GM19193 (cell line): ENCODE data around the gene SPANXN3.
"Not testable (repeated sequence)": the region's sequence is repeated elsewhere in the genome, so short reads cannot be mapped to it uniquely, and the experiment has no call there.

ENCODE experiments used
- POLR2A ChIP-seq: IDR thresholded peaks from 4 replicates; pipeline ENCODE4 v1.6.1; 2011; ENCODE audit not compliant: insufficient read depth, insufficient read length; ENCODE audit errors: extremely low read depth

SPANXN3 gene

GRCh38 chrX:143517375-143517774 is at the start of gene SPANXN3:
TSS of gene SPANXN3 (minus strand) at chrX:143517475. CDS start at chrX:143517391, 84 bp downstream.
- not testable (repeated sequence) for TF ChIP-seq POLR2A

- TF ChIP-seq POLR2A, result no peak
Measured at GRCh38 chrX:143536176-143536575, 18.9 kb upstream of the SPANXN3 start.

GRCh38 chrX:143500751-143501150 is 16.5 kb downstream of the SPANXN3 start:
- no peak for TF ChIP-seq POLR2A

GRCh38 chrX:143486105-143486504 is 31.2 kb downstream of the SPANXN3 start:
- no peak for TF ChIP-seq POLR2A

GRCh38 chrX:143476751-143477150 is 40.5 kb downstream of the SPANXN3 start:
- TF ChIP-seq POLR2A, result no peak

- no peak for TF ChIP-seq POLR2A
Measured at GRCh38 chrX:143472347-143472938, 44.8 kb downstream of the SPANXN3 start.

GRCh38 chrX:143466130-143466529 is 51.1 kb downstream of the SPANXN3 start:
- no peak for TF ChIP-seq POLR2A

- no peak for TF ChIP-seq POLR2A
Measured at GRCh38 chrX:143462696-143463095, 54.6 kb downstream of the SPANXN3 start.

- no peak for TF ChIP-seq POLR2A
Measured at GRCh38 chrX:143461606-143462005, 55.7 kb downstream of the SPANXN3 start.
